Type B pancreatic cell (in vitro differentiated cells): ENCODE data around the gene OSTN. TPM values are rescaled to one million over a fixed set of nuclear protein-coding genes. Genes with fewer than 3 reads are reported as not detected.

Experiments used
- DNase-seq: peaks from one replicate; pipeline ENCODE4 v3.0.0; 2021; ENCODE audit warnings: mixed read lengths; ENCODE audit not compliant: unreplicated experiment; ENCODE audit errors: extremely low spot score
- H3K27ac Mint-ChIP-seq: 2 replicates; pipeline ENCODE4 v1.8.0; 2021; ENCODE audit warnings: mild to moderate bottlenecking, mixed read lengths
- H3K27me3 Mint-ChIP-seq: 2 replicates; pipeline ENCODE4 v1.8.0; 2021; ENCODE audit warnings: mixed read lengths
- H3K36me3 Mint-ChIP-seq: 2 replicates; pipeline ENCODE4 v1.8.0; 2021; ENCODE audit warnings: mixed read lengths
- H3K4me1 Mint-ChIP-seq: one replicate; pipeline ENCODE4 v1.8.0; 2021; ENCODE audit warnings: mixed read lengths; ENCODE audit not compliant: unreplicated experiment
- H3K4me3 Mint-ChIP-seq: 2 replicates; pipeline ENCODE4 v1.8.0; 2021; ENCODE audit warnings: mild to moderate bottlenecking, mixed read lengths
- H3K9me3 Mint-ChIP-seq: 2 replicates; pipeline ENCODE4 v1.8.0; 2021; ENCODE audit warnings: mixed read lengths
- total RNA-seq: library from RNA; stranded (reverse); gene quantifications from 2 replicates; pipeline ENCODE4 v1.2.1, GENCODE V29; 2021; ENCODE audit warnings: low replicate concordance
- TF ChIP-seq, protein P1 (sequence below): fragments of 200-600 bp; sonication (generic); conservative IDR thresholded peaks from 2 replicates; pipeline ENCODE4 v1.5.0; 2021; ENCODE audit warnings: antibody characterized with exemption, mild to moderate bottlenecking

Gene OSTN
- total RNA-seq, 1 donor from 2014 or later, result 1.3 TPM

DNA sequence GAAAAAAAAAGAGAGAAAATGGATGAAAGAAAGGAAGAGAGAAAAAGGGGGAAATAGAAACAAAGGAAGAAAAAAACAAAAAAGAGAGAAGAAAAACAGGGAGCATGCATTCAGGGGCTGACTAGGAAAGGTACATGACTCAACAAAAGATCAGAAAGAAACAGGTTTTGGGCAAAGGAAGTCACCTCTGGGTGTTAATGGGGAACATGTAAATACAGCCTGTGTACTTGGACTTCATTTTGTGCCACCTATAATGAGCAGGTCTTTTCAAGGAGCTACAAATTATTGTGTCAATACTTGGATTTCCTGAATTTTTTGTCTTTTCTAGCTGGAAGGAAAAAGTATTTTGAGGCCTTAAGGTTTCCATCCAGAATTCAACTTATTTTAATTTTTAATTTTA lies 76.7 kb downstream of the OSTN start:
- Mint-ChIP-seq H3K27ac (no peak overlapping the region), H3K36me3 (no peaks in the 10 kb centered on the region), H3K4me1 (no peaks in the 10 kb centered on the region), H3K27me3 (no peaks in the 10 kb centered on the region), H3K4me3 (no peak overlapping the region), H3K9me3 (no peaks in the 10 kb centered on the region)
- TF ChIP-seq, protein P1, sequence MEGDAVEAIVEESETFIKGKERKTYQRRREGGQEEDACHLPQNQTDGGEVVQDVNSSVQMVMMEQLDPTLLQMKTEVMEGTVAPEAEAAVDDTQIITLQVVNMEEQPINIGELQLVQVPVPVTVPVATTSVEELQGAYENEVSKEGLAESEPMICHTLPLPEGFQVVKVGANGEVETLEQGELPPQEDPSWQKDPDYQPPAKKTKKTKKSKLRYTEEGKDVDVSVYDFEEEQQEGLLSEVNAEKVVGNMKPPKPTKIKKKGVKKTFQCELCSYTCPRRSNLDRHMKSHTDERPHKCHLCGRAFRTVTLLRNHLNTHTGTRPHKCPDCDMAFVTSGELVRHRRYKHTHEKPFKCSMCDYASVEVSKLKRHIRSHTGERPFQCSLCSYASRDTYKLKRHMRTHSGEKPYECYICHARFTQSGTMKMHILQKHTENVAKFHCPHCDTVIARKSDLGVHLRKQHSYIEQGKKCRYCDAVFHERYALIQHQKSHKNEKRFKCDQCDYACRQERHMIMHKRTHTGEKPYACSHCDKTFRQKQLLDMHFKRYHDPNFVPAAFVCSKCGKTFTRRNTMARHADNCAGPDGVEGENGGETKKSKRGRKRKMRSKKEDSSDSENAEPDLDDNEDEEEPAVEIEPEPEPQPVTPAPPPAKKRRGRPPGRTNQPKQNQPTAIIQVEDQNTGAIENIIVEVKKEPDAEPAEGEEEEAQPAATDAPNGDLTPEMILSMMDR, result no peak
- DNase-seq, result no peak

DNA sequence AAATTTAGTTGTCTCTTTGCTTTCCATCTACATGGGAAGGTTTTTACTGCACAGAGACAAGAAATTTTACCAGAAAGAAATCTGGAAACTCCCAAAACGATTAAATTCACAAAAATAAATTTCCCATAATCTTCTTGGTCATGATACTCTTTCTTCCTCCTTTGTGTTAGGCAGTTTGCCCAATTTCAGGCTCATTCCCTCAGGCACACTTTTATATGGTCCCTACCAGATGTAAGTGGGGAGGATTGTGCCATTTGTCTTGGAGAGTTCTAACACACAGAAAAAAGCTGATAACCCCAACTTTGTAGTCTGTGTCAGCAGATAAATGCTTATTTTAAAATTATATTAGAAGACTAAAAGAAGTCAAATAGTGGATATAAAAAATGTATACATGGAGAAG lies 81.1 kb downstream of the OSTN start:
- Mint-ChIP-seq H3K4me3 (no peak overlapping the region), H3K27me3 (no peaks in the 10 kb centered on the region), H3K27ac (no peak overlapping the region), H3K36me3 (no peaks in the 10 kb centered on the region), H3K9me3 (no peaks in the 10 kb centered on the region), H3K4me1 (no peaks in the 10 kb centered on the region)
- TF ChIP-seq, protein P1, result no peak
- no peak for DNase-seq

DNA sequence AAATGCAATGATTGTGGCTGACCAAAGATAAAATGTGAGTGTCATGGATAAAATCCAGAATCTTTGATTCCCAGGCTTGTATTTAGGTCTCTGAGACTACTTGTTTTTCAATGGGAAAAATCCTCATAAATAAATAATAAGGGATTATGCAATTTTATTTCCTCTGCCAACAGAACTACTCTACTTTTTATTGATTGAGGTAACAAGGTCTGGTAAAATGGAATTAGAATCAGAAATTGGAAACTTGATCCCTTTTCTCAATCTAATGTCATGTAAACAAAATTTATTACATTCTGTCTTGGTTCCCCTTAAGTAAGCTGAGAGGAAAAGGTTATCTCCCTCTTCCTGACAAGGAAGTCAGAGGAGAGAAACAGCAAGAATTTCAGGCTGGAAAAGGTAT lies 81.8 kb downstream of the OSTN start:
- TF ChIP-seq, protein P1, result no peak
- H3K27me3 Mint-ChIP-seq, result no peaks in the 10 kb centered on the region
- no peak for DNase-seq
- H3K36me3 Mint-ChIP-seq, result no peaks in the 10 kb centered on the region
- no peaks in the 10 kb centered on the region for H3K9me3 Mint-ChIP-seq
- no peaks in the 10 kb centered on the region for H3K4me1 Mint-ChIP-seq
- H3K4me3 Mint-ChIP-seq, result no peak overlapping the region
- H3K27ac Mint-ChIP-seq, result no peak overlapping the region

DNA sequence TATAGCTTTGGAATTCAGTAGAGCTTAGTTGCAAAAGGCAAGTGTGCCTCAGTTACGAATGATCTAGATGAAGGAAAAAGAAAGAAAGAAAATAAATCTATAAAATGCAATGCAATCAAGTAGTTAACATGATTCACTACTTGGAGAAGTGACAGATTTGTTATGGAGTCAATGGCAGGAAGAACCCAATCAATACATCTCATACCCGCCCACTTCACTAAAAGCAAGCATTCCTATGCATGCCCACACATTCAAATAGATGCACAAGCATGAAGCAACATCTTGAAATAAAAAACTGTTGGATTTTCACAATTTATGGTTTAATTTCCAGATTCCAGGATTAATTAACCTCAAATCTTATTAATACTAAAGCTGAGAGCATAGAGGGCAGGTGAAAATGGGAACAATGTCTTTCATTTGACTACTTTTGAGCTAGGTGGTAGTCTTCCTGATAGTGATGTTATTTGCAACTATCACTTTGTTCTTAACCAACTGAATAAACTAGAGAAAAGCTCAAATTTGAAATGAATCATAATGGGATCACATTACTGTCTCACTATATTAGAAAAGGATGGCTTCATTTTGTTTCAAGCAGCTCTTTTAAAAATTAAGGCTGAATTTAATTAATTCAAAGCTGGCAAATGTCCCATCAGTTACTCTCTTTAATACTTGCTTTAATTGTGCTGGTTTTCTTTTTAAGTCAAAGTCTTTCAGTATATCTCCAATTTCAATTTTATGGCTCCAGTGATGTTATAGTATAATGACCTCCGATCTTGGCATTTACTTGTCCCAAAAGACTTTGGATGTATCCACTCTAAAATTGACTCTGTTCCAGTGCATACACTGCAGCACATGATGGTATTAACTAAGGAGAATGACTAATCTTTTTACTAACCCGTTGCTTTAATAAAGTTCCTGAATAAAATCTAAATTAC lies 83.5 kb downstream of the OSTN start:
- H3K27me3 Mint-ChIP-seq, result no peaks in the 10 kb centered on the region
- no peak for DNase-seq
- no peak overlapping the region for H3K4me3 Mint-ChIP-seq
- no peaks in the 10 kb centered on the region for H3K9me3 Mint-ChIP-seq
- TF ChIP-seq, protein P1, result no peak
- H3K27ac Mint-ChIP-seq, result no peak overlapping the region
- no peaks in the 10 kb centered on the region for H3K36me3 Mint-ChIP-seq
- H3K4me1 Mint-ChIP-seq, result no peaks in the 10 kb centered on the region

DNA sequence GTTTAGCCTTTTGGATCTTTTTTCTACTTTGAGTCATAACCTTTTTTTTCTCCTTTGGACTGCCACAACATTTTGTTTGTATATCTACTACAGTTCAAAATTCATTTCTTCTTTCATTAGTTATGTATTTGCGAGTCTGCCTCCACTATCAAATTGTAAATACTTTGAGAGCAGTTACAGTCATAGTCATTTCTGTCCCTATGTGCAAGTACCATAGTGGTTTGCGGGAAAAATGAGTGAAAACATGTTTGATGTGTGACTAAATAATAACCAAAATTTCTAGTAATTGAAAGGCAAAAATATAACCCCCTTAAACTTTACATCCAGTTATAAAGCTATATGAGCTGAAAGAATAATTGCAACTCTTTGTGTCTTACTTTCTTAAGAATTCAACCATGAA lies 84.4 kb downstream of the OSTN start:
- no peak for DNase-seq
- H3K36me3 Mint-ChIP-seq, result no peaks in the 10 kb centered on the region
- no peak overlapping the region for H3K27ac Mint-ChIP-seq
- H3K4me1 Mint-ChIP-seq, result no peaks in the 10 kb centered on the region
- TF ChIP-seq, protein P1, result no peak
- H3K27me3 Mint-ChIP-seq, result no peaks in the 10 kb centered on the region
- no peaks in the 10 kb centered on the region for H3K9me3 Mint-ChIP-seq
- H3K4me3 Mint-ChIP-seq, result no peak overlapping the region
